HG03064 (cell line): Measurements from ENCODE around the gene SNX6.
"Not testable (repeated sequence)": the region's sequence is repeated elsewhere in the genome, so short reads cannot be mapped to it uniquely, and the experiment has no call there.

ENCODE experiments used
- ATAC-seq: cut with Tn5 transposase; IDR thresholded peaks from one replicate; pipeline ENCODE4 v1.9.1; 2021; ENCODE audit warnings: low read depth; ENCODE audit not compliant: unreplicated experiment

The SNX6 gene

GRCh38 chr14:34527591-34527990 lies 102.4 kb downstream of the SNX6 start:
- ATAC-seq: no peak

DNA sequence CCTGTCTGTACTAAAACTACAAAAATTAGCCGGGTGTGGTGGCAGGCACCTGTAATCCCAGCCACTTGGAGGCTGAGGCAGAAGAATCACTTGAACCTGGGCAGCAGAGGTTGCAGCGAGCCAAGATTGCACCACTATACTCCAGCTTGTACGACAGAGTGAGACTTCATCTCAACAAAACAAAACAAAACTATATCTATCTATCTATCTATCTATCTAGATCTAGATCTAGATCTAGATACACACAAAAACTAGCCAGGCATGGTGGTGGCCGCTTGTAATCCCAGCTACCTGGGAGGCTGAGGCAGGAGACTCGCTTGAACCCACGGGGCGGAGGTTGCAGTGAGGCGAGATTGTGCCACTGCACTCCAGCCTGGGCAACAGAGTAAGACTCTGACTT lies 105.7 kb downstream of the SNX6 start:
- not testable (repeated sequence) for ATAC-seq

DNA sequence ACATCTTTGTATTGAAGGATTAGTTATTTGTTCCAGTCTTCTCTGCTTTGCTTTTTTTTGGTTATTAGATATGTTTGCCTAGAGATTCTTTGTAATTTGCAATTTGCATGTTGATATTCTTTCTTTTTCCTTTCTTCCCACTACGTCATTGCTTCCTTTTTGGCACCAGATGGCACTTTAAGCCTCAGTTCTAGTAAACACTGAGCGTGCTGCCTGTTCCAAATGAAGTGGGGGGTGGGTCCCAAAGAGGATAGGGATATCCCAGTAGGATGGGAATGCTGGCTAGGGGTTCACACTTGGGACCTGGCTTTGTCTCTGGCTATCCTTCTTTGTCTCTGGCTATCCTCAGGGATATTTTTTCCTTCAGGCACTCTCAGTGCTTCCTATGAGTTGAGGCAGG lies 107.5 kb downstream of the SNX6 start:
- no peak for ATAC-seq

DNA sequence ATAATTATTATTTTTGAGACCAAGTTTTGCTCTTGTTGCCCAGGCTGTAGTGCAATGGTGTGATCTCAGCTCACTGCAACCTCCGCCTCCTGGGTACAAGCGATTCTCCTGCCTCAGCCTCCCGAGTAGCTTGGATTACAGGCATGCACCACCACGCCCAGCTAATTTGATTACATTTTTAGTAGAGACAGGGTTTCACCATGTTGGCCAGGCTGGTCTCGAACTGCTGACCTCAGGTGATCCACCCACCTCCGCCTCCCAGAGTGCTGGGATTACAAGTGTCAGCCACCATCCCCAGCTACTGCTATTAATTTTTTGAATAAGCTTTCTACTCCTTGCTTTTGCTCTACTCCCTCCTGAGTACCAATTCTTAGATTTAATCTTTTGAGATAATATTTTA lies 108.9 kb downstream of the SNX6 start:
- ATAC-seq: not testable (repeated sequence)

GRCh38 chr14:34520304-34520970 lies 109.5 kb downstream of the SNX6 start:
- ATAC-seq: not testable (repeated sequence)
